Gastroesophageal sphincter (tissue), 3 donors: Measurements from ENCODE around the gene PPP2R1A.
A peak's percentile ranks its signal among the peaks of the same experiment; 100 is the strongest.

Experiments used
- EP300 ChIP-seq: sonication (generic); formaldehyde crosslinking; IDR thresholded peaks from one replicate; pipeline ENCODE4 v1.6.1; 2017; ENCODE audit warnings: antibody characterized with exemption, mild to moderate bottlenecking
- POLR2A ChIP-seq, 2 donors: fragments of 450-650 bp; IDR thresholded peaks; one replicate each; pipeline ENCODE4 v1.6.1; 2017; ENCODE audit warnings: antibody characterized with exemption in 2 of 2, mild to moderate bottlenecking in 2 of 2, moderate library complexity in 1 of 2
- POLR2AphosphoS5 ChIP-seq: sonication (generic); formaldehyde crosslinking; IDR thresholded peaks from one replicate; pipeline ENCODE4 v1.6.1; 2017; ENCODE audit warnings: antibody characterized with exemption
- TF ChIP-seq, protein P1 (sequence below), 4 experiments: fragments of 200-600 bp in 2 of 4; fragments of 450-650 bp in 2 of 4; sonication (generic) in 1 of 4; IDR thresholded peaks; one replicate each; pipeline ENCODE4 v1.5.1; 2017 to 2019; ENCODE audit warnings: antibody characterized with exemption in 4 of 4, mild to moderate bottlenecking in 2 of 4, moderate library complexity in 2 of 4

- TF ChIP-seq, protein P1, sequence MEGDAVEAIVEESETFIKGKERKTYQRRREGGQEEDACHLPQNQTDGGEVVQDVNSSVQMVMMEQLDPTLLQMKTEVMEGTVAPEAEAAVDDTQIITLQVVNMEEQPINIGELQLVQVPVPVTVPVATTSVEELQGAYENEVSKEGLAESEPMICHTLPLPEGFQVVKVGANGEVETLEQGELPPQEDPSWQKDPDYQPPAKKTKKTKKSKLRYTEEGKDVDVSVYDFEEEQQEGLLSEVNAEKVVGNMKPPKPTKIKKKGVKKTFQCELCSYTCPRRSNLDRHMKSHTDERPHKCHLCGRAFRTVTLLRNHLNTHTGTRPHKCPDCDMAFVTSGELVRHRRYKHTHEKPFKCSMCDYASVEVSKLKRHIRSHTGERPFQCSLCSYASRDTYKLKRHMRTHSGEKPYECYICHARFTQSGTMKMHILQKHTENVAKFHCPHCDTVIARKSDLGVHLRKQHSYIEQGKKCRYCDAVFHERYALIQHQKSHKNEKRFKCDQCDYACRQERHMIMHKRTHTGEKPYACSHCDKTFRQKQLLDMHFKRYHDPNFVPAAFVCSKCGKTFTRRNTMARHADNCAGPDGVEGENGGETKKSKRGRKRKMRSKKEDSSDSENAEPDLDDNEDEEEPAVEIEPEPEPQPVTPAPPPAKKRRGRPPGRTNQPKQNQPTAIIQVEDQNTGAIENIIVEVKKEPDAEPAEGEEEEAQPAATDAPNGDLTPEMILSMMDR (IDR thresholded peaks at IDR 0.05) = peak in 3 of 4 experiments; percentile 46 to 62 (median 49)
- TF ChIP-seq POLR2A (IDR thresholded peaks at IDR 0.05) (no peak), POLR2AphosphoS5 (no peak), EP300 (no peak)
Observed at GRCh38 chr19:52248241-52248640, 58.4 kb downstream of the PPP2R1A start.
